Small intestine (tissue), 7 donors: Measurements from ENCODE around the gene EXOC4. TPM values are rescaled to one million over a fixed set of nuclear protein-coding genes. Genes with fewer than 3 reads are reported as not detected.

Experiments
- DNase-seq, 2 donors: peaks; one replicate each; pipeline versions ENCODE4 v3.0.0 to v3.0.0-alpha.2; 2013
- FAIRE-seq: peaks from 2 replicates; lab custom pipeline; 2012; peaks lifted over from hg19 to GRCh38; lab: Jason Lieb, UNC
- H3K27ac ChIP-seq, 3 donors: one replicate each; pipeline ENCODE4 v1.5.1; 2013; ENCODE audit warnings: low read length in 2 of 3, mild to moderate bottlenecking in 2 of 3, control low read depth in 1 of 3, inconsistent platforms in 1 of 3, low read depth in 1 of 3, moderate library complexity in 1 of 3
- H3K27me3 ChIP-seq, 3 donors: one replicate each; pipeline ENCODE4 v1.6.1; 2013; ENCODE audit warnings: low read length in 3 of 3, inconsistent platforms in 1 of 3; ENCODE audit not compliant: control insufficient read depth in 3 of 3, insufficient read depth in 3 of 3
- H3K36me3 ChIP-seq, 3 donors: one replicate each; pipeline ENCODE4 v1.6.1; 2013; ENCODE audit warnings: low read length in 3 of 3, inconsistent platforms in 1 of 3, low read depth in 1 of 3, mild to moderate bottlenecking in 1 of 3, moderate library complexity in 1 of 3; ENCODE audit not compliant: control insufficient read depth in 3 of 3, insufficient read depth in 2 of 3
- H3K4me1 ChIP-seq, 3 donors: one replicate each; pipeline ENCODE4 v1.6.1; 2013; ENCODE audit warnings: low read length in 2 of 3, inconsistent platforms in 1 of 3, low read depth in 1 of 3, mild to moderate bottlenecking in 1 of 3, moderate library complexity in 1 of 3; ENCODE audit not compliant: control insufficient read depth in 3 of 3, insufficient read depth in 2 of 3
- H3K4me3 ChIP-seq, 3 donors: one replicate each; pipeline ENCODE4 v1.5.1; 2013; ENCODE audit warnings: low read length in 3 of 3, control low read depth in 1 of 3, inconsistent platforms in 1 of 3, low read depth in 1 of 3, mild to moderate bottlenecking in 1 of 3, moderate library complexity in 1 of 3
- H3K9me3 ChIP-seq, 2 donors: one replicate each; pipeline ENCODE4 v1.6.1; 2013; ENCODE audit warnings: low read depth in 1 of 2, low read length in 1 of 2; ENCODE audit not compliant: control insufficient read depth in 2 of 2, insufficient read depth in 1 of 2
- WGBS, 3 donors: extraction: QIAGEN DNeasy Blood & Tissue Kit; methylation state at CpG; one replicate each; pipeline ENCODE4 v1.1.7; 2013; 5-methylcytosine and 5-hydroxymethylcytosine counted together
- polyA plus RNA-seq, 4 donors: library from polyadenylated mRNA; stranded (reverse) in 3 of 4; unstranded in 1 of 4; fragments of 200-250 nt in 3 of 4; fragments of 120-200 nt in 1 of 4; gene quantifications; one replicate each; pipeline versions ENCODE4 v1.2.1 to v1.2.3, GENCODE V29; 2013
- donor health status: healthy with polysubstance abuse.
- donor health status: control.
- donor health status: control.
- donor health status: Bipolar disorder and iron deficiency.
- donor health status: healthy.

Gene EXOC4
- polyA plus RNA-seq, 4 donors = 10.5 to 46.8 (median 18.8) TPM

DNA sequence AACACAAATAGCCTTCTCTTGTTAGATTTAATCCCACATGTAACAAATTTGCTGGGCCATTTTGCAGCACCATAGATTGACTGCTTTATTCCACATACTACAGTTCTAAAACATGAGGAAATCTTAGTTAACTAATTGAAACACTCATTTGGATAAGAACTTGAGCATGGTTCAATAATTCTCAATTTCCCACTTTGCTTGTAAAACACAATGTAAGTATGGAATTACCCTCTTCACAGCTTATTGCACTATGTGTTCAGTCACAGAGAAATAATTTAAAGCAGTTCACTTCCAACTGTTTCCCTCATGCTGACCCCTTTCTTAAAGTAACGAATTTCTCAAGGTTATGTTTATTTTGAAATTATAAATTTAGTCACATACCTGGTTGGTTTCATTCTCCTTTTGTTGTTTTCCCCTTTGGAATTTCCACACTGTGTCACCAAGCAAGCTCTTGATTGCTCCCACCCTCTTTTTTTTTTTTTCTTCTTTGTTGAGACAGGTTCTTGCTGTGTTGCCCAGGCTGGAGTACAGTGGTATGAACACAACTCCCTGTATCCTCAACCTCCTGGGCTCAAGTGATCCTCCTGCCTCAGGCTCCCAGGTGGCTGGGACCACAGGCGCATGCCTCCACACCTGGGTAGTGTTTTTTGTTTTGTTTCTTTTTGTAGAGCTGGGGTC, 425.4 kb downstream of the EXOC4 start:
- no peak for DNase-seq
- 91 to 95% (median 93%) methylated on average over 2 of the region's 2 CpGs for WGBS, 3 donors
- FAIRE-seq = no peak

DNA sequence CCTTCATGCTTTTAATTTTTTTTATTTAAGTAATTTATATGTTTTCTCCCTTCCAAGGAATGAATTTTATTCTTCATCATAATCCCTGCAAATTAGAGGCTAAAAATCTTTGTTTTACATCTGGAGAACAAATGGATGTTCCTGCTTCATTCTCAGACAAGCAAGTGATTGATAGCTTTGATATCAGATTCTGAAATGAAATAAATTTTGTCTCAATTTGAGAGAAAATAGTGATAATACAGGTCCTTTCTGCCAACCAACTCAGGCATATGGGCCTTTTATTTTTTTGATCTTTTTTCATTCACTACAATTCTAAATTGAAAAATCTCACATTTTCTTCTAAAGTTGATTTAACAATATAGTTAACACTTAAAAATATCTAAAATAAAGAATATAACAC, 427.1 kb downstream of the EXOC4 start:
- no peak for FAIRE-seq
- H3K9me3 ChIP-seq = no peaks in the 10 kb centered on the region
- no peaks in the 10 kb centered on the region for H3K27me3 ChIP-seq
- H3K4me3 ChIP-seq = no peak overlapping the region
- no peak overlapping the region for H3K27ac ChIP-seq
- DNase-seq = no peak
- no peaks in the 10 kb centered on the region for H3K4me1 ChIP-seq
- no peaks in the 10 kb centered on the region for H3K36me3 ChIP-seq

More for the DNA sequence above, 425.4 kb downstream of the EXOC4 start:
- no peak overlapping the region for H3K27ac ChIP-seq
- no peak overlapping the region for H3K4me3 ChIP-seq
- no peaks in the 10 kb centered on the region for H3K36me3 ChIP-seq
- H3K27me3 ChIP-seq = no peaks in the 10 kb centered on the region
- no peaks in the 10 kb centered on the region for H3K4me1 ChIP-seq
- no peaks in the 10 kb centered on the region for H3K9me3 ChIP-seq

GRCh38 chr7:133681529-133681928, 428.7 kb downstream of the EXOC4 start:
- Histone ChIP-seq H3K4me1 (no peaks in the 10 kb centered on the region), H3K4me3 (no peak overlapping the region), H3K27me3 (no peaks in the 10 kb centered on the region), H3K9me3 (no peaks in the 10 kb centered on the region), H3K27ac (no peak overlapping the region), H3K36me3 (no peaks in the 10 kb centered on the region)
- DNase-seq (no peak), FAIRE-seq (no peak)
- 60 to 78% (median 72%) methylated on average over 3 of the region's 3 CpGs for WGBS, 3 donors

DNA sequence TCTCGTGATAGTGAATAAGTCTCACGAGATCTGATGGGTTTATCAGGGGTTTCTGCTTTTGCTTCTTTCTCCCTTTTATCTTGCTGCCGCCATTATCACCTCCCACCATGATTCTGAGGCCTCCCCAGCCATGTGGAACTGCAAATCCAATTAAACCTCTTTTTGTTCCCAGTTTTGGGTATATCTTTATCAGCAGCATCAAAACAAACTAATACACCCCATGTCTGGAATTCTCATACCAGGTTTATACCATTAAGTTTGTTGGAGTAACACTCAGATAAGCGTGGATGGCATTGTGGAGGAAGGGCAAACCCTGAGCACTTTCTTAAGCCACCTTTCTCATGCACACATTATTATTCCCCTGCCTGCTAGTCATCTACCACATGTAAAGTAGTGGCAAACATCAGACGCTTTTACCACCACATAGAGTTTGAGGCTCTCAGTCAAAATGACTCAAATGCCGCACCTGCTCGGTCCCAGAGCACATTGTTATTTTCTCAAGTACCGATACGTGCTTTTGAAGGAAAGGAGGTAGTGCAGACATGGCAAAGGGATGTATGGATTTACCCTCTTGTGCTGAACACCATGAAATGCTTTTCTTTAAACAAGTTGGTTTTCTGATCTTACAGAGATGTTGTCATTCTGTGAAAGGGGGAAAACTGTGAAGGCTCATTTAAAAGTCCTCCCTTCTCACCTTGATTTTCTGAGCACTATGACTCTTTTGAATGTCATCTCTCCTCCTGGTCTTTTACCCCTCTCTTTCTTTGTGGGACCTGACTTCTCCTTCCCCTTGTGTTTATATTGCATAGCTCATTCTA, 429.7 kb downstream of the EXOC4 start:
- Histone ChIP-seq H3K4me3 (no peak overlapping the region), H3K4me1 (no peaks in the 10 kb centered on the region), H3K27ac (no peak overlapping the region), H3K9me3 (no peaks in the 10 kb centered on the region), H3K27me3 (no peaks in the 10 kb centered on the region), H3K36me3 (no peaks in the 10 kb centered on the region)
- FAIRE-seq = no peak
- DNase-seq = peak in 1 of 2 donors; percentile 35
- WGBS, 3 donors = 66 to 69% (median 69%) methylated on average over 9 of the region's 9 CpGs

DNA sequence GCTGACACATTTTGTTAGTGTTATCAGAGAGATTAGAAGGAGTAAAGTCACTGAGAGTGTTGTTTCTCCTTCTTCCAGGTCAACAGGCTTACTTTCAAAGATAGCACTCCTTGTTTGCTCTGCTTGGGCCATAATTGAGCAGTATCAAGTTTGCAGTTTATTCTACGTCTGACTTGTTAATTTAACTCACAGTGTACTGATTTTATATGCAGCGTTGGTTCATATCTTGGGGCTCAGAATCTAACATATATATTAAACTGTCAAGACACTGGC, 430.2 kb downstream of the EXOC4 start:
- Histone ChIP-seq H3K36me3 (no peaks in the 10 kb centered on the region), H3K27ac (no peak overlapping the region), H3K4me3 (no peak overlapping the region), H3K9me3 (no peaks in the 10 kb centered on the region), H3K27me3 (no peaks in the 10 kb centered on the region), H3K4me1 (no peaks in the 10 kb centered on the region)
- DNase-seq (peak in 1 of 2 donors; percentile 5), FAIRE-seq (no peak)
- WGBS, 3 donors = 47 to 70% (median 56%) methylated on average over 2 of the region's 2 CpGs

DNA sequence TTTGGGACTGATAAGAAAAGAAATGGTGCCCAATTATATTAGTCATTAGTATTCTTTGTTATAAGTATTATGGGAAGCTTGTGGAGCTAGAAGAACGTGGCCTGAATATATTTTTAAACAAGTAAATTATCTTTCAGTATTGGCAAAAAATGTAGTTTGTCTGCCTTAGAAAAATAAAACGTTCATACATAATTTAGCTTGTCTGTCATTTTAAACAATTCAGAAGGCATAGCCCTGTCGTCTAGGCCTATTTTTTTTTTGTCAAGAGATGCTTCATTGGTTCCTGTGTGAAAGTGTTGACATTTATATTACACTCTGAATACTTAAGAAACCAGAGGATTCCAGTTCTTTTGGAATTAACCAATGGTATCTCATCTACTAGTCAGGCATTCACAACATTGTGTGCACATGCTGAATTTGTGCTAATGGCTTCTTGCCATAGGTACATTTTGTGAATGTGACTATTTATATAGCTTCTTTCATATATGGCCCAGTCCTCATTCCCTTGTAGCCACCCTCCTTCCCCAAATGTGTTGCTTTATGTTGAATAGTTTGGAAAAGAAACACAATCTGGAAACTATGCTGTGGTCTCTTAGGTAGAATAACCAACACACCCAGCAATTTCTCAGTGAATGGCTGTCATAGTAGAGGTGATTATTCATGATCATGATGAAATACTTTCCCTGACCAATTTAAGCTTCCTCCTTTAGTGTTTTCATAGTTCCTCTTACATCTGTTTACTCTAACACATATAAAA, 435.8 kb downstream of the EXOC4 start:
- no peak for FAIRE-seq
- H3K4me3 ChIP-seq = no peak overlapping the region
- H3K4me1 ChIP-seq = no peaks in the 10 kb centered on the region
- H3K9me3 ChIP-seq = no peaks in the 10 kb centered on the region
- no peak overlapping the region for H3K27ac ChIP-seq
- H3K36me3 ChIP-seq = no peaks in the 10 kb centered on the region
- no peaks in the 10 kb centered on the region for H3K27me3 ChIP-seq
- 71 to 93% (median 90%) methylated on average over 3 of the region's 3 CpGs for WGBS, 3 donors
- no peak for DNase-seq

DNA sequence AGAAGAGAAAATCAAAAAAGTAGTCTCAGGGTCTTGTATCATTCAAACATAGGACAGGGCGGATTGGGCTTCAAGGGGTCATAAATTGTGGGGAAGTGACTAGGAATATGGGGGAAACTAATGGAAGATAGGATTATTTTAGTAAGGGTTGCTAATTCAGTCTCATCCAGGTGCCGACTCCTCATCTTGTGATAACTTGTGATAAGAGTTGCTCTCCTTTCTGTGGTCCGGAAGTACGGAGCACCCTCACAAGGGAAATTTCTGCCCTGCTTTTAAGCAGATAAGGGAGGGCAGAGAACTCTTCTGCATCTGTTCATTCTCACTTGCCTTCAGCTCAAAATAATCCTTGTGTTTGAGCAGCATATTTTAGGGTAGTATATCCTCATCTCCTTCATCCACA, 437.9 kb downstream of the EXOC4 start:
- DNase-seq (no peak), FAIRE-seq (no peak)
- no peaks in the 10 kb centered on the region for H3K4me1 ChIP-seq
- H3K27me3 ChIP-seq = no peaks in the 10 kb centered on the region
- 84 to 93% (median 92%) methylated on average over 4 of the region's 4 CpGs for WGBS, 3 donors
- no peak overlapping the region for H3K27ac ChIP-seq
- H3K4me3 ChIP-seq = no peak overlapping the region
- no peaks in the 10 kb centered on the region for H3K36me3 ChIP-seq
- H3K9me3 ChIP-seq = no peaks in the 10 kb centered on the region

DNA sequence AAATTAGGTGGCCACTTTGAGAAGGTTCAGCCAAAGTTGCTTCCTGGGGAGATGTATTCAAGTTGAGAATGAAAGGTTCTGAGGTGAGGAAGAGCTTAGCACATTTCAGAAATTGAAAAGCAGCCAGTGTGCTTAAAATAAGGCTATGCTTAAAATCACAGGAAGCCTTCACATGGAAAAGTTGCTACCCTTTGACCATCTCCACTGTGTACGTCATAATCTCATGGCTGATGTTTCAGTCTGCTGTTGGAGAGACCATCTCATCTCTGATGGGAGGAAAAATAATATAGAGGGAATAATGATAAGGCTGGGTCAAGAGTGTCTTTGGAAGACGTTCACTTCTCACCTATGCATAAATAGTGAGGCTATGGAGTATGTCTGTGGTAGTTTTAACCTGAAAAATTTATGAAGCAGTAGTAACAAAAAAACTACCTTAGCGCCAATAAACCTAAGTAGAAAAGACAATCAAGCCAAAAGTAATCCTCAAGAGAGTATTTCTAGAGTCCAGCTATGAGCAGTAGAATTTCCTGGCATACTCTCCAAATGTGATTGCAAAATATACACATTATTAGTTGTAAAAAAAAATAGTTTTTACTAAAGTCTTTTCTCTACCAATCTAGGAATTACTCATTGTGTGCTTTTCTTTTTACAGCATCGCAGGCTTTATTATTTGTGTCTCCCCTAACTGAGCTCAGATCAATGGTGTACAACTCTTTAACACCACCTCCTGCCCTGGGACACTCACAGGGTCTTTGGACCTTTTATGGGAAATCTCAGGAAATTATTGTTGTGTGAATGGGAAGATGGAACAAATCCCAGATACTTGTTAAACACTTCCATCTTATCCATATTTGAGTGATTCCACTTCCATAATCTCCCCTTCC, 439.1 kb downstream of the EXOC4 start:
- 79 to 87% (median 79%) methylated on average over 4 of the region's 4 CpGs for WGBS, 3 donors
- no peak for FAIRE-seq
- H3K27me3 ChIP-seq = no peaks in the 10 kb centered on the region

More for the DNA sequence above, 439.1 kb downstream of the EXOC4 start:
- Histone ChIP-seq H3K4me3 (no peak overlapping the region), H3K4me1 (no peaks in the 10 kb centered on the region), H3K9me3 (no peaks in the 10 kb centered on the region), H3K27ac (no peak overlapping the region), H3K36me3 (no peaks in the 10 kb centered on the region)
- DNase-seq = no peak
